Activated T-helper 17 cell treated with anti-CD3 and anti-CD28 coated beads, Interleukin-2, amount 50 U/mL, for 72 hours (primary cell): Measurements from ENCODE around the gene ITGA1. TPM values are rescaled to one million over a fixed set of nuclear protein-coding genes. Genes with fewer than 3 reads are reported as not detected.

Source experiments
- ATAC-seq: fragments of 150-1000 bp; cut with Tn5 transposase; replicated peaks from 2 replicates; pipeline ENCODE4 v1.10.0; 2021; ENCODE audit warnings: mild to moderate bottlenecking, moderate library complexity
- H3K27ac Mint-ChIP-seq: one replicate; pipeline ENCODE4 v1.8.0; 2022; ENCODE audit warnings: mixed read lengths
- H3K27me3 Mint-ChIP-seq: one replicate; pipeline ENCODE4 v1.8.0; 2022; ENCODE audit warnings: mixed read lengths
- H3K36me3 Mint-ChIP-seq: one replicate; pipeline ENCODE4 v1.8.0; 2022; ENCODE audit warnings: low read depth, mild to moderate bottlenecking, mixed read lengths
- H3K4me1 Mint-ChIP-seq: one replicate; pipeline ENCODE4 v1.8.0; 2022; ENCODE audit warnings: mixed read lengths
- H3K4me3 Mint-ChIP-seq: one replicate; pipeline ENCODE4 v1.8.0; 2022; ENCODE audit warnings: mild to moderate bottlenecking, mixed read lengths
- H3K9me3 Mint-ChIP-seq: one replicate; pipeline ENCODE4 v1.8.0; 2022; ENCODE audit warnings: mixed read lengths
- total RNA-seq, 2 donors: library from RNA; stranded (reverse); gene quantifications; one replicate each; pipeline ENCODE4 v1.2.3, GENCODE V29; 2022

The ITGA1 gene
- total RNA-seq, 2 donors from 2014 or later, result 3.1 to 14.9 TPM

GRCh38 chr5:53006911-53007890 lies 219.5 kb downstream of the ITGA1 start:
- Mint-ChIP-seq H3K4me1 (peaks cover 35% of the 10 kb centered on the region), H3K9me3 (no peaks in the 10 kb centered on the region), H3K27ac (peak overlapping the region; percentile 78), H3K27me3 (no peaks in the 10 kb centered on the region), H3K36me3 (no peaks in the 10 kb centered on the region), H3K4me3 (peak overlapping the region; percentile 28)
- ATAC-seq, result no peak

DNA sequence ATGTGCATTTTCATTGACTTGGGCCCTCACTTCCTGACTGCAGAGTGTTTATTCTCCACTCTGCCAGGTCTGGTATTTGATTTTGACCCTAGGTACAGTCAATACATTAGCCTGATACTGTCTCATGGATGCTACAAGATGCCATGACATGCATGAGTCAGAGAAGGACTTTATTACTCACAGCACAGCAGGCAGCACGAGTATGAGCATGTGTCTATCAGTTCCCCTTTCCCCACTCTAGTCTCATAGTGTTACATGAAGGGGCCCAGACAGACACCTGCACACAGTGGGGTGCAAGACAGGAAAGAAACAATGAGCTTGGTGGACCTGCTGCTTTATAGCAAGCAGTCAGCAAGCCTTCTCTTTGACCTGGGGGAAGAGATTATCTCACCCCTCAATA lies 221.0 kb downstream of the ITGA1 start:
- Mint-ChIP-seq H3K27ac (peak overlapping the region; percentile 78), H3K4me1 (peaks cover 35% of the 10 kb centered on the region)

More for the DNA sequence above, 221.0 kb downstream of the ITGA1 start:
- no peaks in the 10 kb centered on the region for H3K36me3 Mint-ChIP-seq
- ATAC-seq, result peak; percentile 91
- peaks cover 4% of the 10 kb centered on the region for H3K9me3 Mint-ChIP-seq
- H3K27me3 Mint-ChIP-seq, result no peaks in the 10 kb centered on the region
- H3K4me3 Mint-ChIP-seq, result peak overlapping the region; percentile 31

Other genes with a start within 250 kb of the ITGA1 start
- gene PELO, start within 50 bp of the ITGA1 start, total RNA-seq, result 10 to 100 TPM; 22.9 to 35.0 TPM
- 1 to 10 TPM; 2.3 to 8.6 TPM for gene ITGA2, start 201.4 kb downstream of the ITGA1 start, total RNA-seq